WTC11 (cell line): ENCODE data around the gene TMEM143. TPM values are rescaled to one million over a fixed set of nuclear protein-coding genes. Genes with fewer than 3 reads are reported as not detected.

Source experiments
- ATAC-seq: fragments of 200-7000 bp; cut with Tn5 transposase; 2 replicates; pipeline ENCODE4 v1.10.0; 2021; ENCODE audit warnings: mild to moderate bottlenecking, moderate library complexity
- CTCF ChIA-PET: fragments of 300-600 bp; sonication (Branson Sonifier 250); formaldehyde crosslinking; loops from one replicate; lab custom pipeline; 2021; ENCODE audit warnings: antibody characterized with exemption; lab: Charles Lee
- POLR2A ChIA-PET: fragments of 350-600 bp; sonication (Branson Sonifier 250); formaldehyde crosslinking; loops from one replicate; lab custom pipeline; 2021; ENCODE audit warnings: antibody characterized with exemption; lab: Charles Lee
- DNase-seq: peaks from one replicate; pipeline ENCODE4 v3.0.0; 2021; ENCODE audit warnings: low spot score
- H3K27ac Mint-ChIP-seq: 2 replicates; pipeline ENCODE4 v1.8.0; 2021; ENCODE audit warnings: mixed read lengths
- H3K27me3 Mint-ChIP-seq: 2 replicates; pipeline ENCODE4 v1.8.0; 2021; ENCODE audit warnings: low read depth, mild to moderate bottlenecking, moderate library complexity, mixed read lengths
- H3K36me3 Mint-ChIP-seq: 2 replicates; pipeline ENCODE4 v1.8.0; 2021; ENCODE audit warnings: mixed read lengths
- H3K4me1 Mint-ChIP-seq: 2 replicates; pipeline ENCODE4 v1.8.0; 2022; ENCODE audit warnings: mixed read lengths
- H3K4me3 Mint-ChIP-seq: 2 replicates; pipeline ENCODE4 v1.8.0; 2021; ENCODE audit warnings: mild to moderate bottlenecking, moderate library complexity, mixed read lengths
- H3K9me3 Mint-ChIP-seq: 2 replicates; pipeline ENCODE4 v1.8.0; 2021; ENCODE audit warnings: mixed read lengths
- ARID4B ChIP-seq: sonication (generic); formaldehyde crosslinking; IDR thresholded peaks from 2 replicates; pipeline ENCODE4 v1.8.0; 2023; ENCODE audit warnings: missing genetic modification reagents, mild to moderate bottlenecking, borderline replicate concordance
- ETV6 ChIP-seq: sonication (generic); formaldehyde crosslinking; IDR thresholded peaks from 2 replicates; pipeline ENCODE4 v1.8.1; 2022; ENCODE audit warnings: mild to moderate bottlenecking, missing genetic modification reagents
- FOXP4 ChIP-seq: sonication (generic); formaldehyde crosslinking; IDR thresholded peaks from 2 replicates; pipeline ENCODE4 v1.8.0; 2022; ENCODE audit warnings: mild to moderate bottlenecking, missing genetic modification reagents
- GABPB1 ChIP-seq: sonication (generic); formaldehyde crosslinking; IDR thresholded peaks from 2 replicates; pipeline ENCODE4 v1.8.1; 2023; ENCODE audit warnings: mild to moderate bottlenecking, missing genetic modification reagents
- SMAD3 ChIP-seq: sonication (generic); formaldehyde crosslinking; IDR thresholded peaks from 2 replicates; pipeline ENCODE4 v1.8.0; 2022; ENCODE audit warnings: missing genetic modification reagents, mild to moderate bottlenecking, borderline replicate concordance
- ZBTB21 ChIP-seq: sonication (generic); formaldehyde crosslinking; IDR thresholded peaks from 2 replicates; pipeline ENCODE4 v1.8.1; 2023; ENCODE audit warnings: mild to moderate bottlenecking, missing genetic modification reagents, borderline replicate concordance
- ZNF512 ChIP-seq: sonication (generic); formaldehyde crosslinking; IDR thresholded peaks from 2 replicates; pipeline ENCODE4 v1.8.1; 2022; ENCODE audit warnings: missing genetic modification reagents, borderline replicate concordance
- total RNA-seq: library from RNA; stranded (reverse); gene quantifications from 3 replicates; pipeline ENCODE4 v1.2.3, GENCODE V29; 2021

TMEM143 gene
- total RNA-seq, 1 experiment from 2014 or later, result 20.2 TPM

GRCh38 chr19:48342414-48342738, 21.4 kb downstream of the TMEM143 start:
- CTCF ChIA-PET, result interaction anchor here (0.8 to 1.0 kb wide), 2 partner anchors 9 to 28 kb away, joined by 3 to 5 read pairs; no protein-coding TSS in a partner anchor
- no peak overlapping the region for H3K27ac Mint-ChIP-seq
- ATAC-seq, result peak; percentile 28; the same call in 1 of the 2 replicates
- POLR2A ChIA-PET, result no interaction called here
- no peaks in the 10 kb centered on the region for H3K36me3 Mint-ChIP-seq
- H3K4me3 Mint-ChIP-seq, result no peak overlapping the region
- H3K4me1 Mint-ChIP-seq, result no peaks in the 10 kb centered on the region
- no peaks in the 10 kb centered on the region for H3K9me3 Mint-ChIP-seq
- H3K27me3 Mint-ChIP-seq, result no peaks in the 10 kb centered on the region; the same call in 1 of the 2 replicates
- TF ChIP-seq GABPB1 (no peak), ZNF512 (CRISPR knock-in tag) (0 out of 2 replicates have a peak, but pooled peaks have one; percentile 27), ETV6 (0 out of 2 replicates have a peak, but pooled peaks have one; percentile 47), ZBTB21 (no peak)
- TF ChIP-seq, all 79 proteins: peak for 2
- no peak for DNase-seq

GRCh38 chr19:48341515-48342413, 22.0 kb downstream of the TMEM143 start:
- H3K27ac Mint-ChIP-seq, result no peak overlapping the region
- ATAC-seq (no peak), DNase-seq (no peak)
- POLR2A ChIA-PET, result no interaction called here
- H3K4me3 Mint-ChIP-seq, result no peak overlapping the region
- no peaks in the 10 kb centered on the region for H3K36me3 Mint-ChIP-seq
- no peaks in the 10 kb centered on the region for H3K9me3 Mint-ChIP-seq
- H3K27me3 Mint-ChIP-seq, result no peaks in the 10 kb centered on the region; the same call in 1 of the 2 replicates
- CTCF ChIA-PET, result interaction anchor here (1.1 to 10.2 kb wide), 6 partner anchors 9 to 54 kb away, joined by 3 to 404 read pairs (median 5); partner anchors contain the start of genes EMP3, KDELR1, SYNGR4 and TMEM143
- H3K4me1 Mint-ChIP-seq, result no peaks in the 10 kb centered on the region
- TF ChIP-seq SMAD3 (CRISPR knock-in tag), result no peak
- no peak for TF ChIP-seq FOXP4 (CRISPR knock-in tag)

- Mint-ChIP-seq H3K4me3 (no peak overlapping the region), H3K36me3 (no peaks in the 10 kb centered on the region), H3K9me3 (no peaks in the 10 kb centered on the region), H3K27me3 (no peaks in the 10 kb centered on the region; the same call in 1 of the 2 replicates)
- CTCF ChIA-PET, result interaction anchor here (0.6 to 10.2 kb wide), 7 partner anchors 10 to 59 kb away, joined by 3 to 404 read pairs (median 4); partner anchors contain the start of genes EMP3, KDELR1, SYNGR4 and TMEM143
- ATAC-seq (no peak), DNase-seq (no peak)
- TF ChIP-seq ARID4B (CRISPR knock-in tag), result no peak
- TF ChIP-seq FOXP4 (CRISPR knock-in tag), result no peak
- TF ChIP-seq, all 79 proteins: peak for 0
- Mint-ChIP-seq H3K27ac (no peak overlapping the region), H3K4me1 (no peaks in the 10 kb centered on the region)
- POLR2A ChIA-PET, result no interaction called here
These were observed 22.7 kb downstream of the TMEM143 start for GRCh38 chr19:48340995-48341394.
